Neuronal stem cell (in vitro differentiated cells): ENCODE results near the gene SOSTDC1.

Source experiments
- DNase-seq: peaks from one replicate; pipeline ENCODE4 v3.0.0-alpha.2; 2013; ENCODE audit warnings: low spot score
- H2AFZ ChIP-seq: one replicate; pipeline ENCODE4 v1.6.1; 2013; ENCODE audit warnings: mild to moderate bottlenecking, low read length, inconsistent platforms
- H2AK5ac ChIP-seq: 2 replicates; pipeline ENCODE4 v1.6.1; 2013; ENCODE audit warnings: low read depth, mild to moderate bottlenecking, inconsistent platforms, low read length, moderate library complexity, mixed read lengths
- H2BK120ac ChIP-seq: 2 replicates; pipeline ENCODE4 v1.6.1; 2013; ENCODE audit warnings: low read depth, mild to moderate bottlenecking, inconsistent platforms, low read length, moderate library complexity, mixed read lengths
- H2BK12ac ChIP-seq: one replicate; pipeline ENCODE4 v1.6.1; 2013; ENCODE audit warnings: low read length, inconsistent platforms
- H2BK15ac ChIP-seq: 2 replicates; pipeline ENCODE4 v1.6.1; 2013; ENCODE audit warnings: mild to moderate bottlenecking, low read length, inconsistent platforms, mixed read lengths
- H2BK5ac ChIP-seq: one replicate; pipeline ENCODE4 v1.6.1; 2013; ENCODE audit warnings: inconsistent platforms, mild to moderate bottlenecking, low read length, moderate library complexity
- H3K14ac ChIP-seq: one replicate; pipeline ENCODE4 v1.6.1; 2013; ENCODE audit warnings: low read length, inconsistent platforms
- H3K18ac ChIP-seq: 2 replicates; pipeline ENCODE4 v1.6.1; 2013; ENCODE audit warnings: low read length, inconsistent platforms
- H3K23ac ChIP-seq: 2 replicates; pipeline ENCODE4 v1.6.1; 2013; ENCODE audit warnings: low read depth, mild to moderate bottlenecking, mixed read lengths, low read length, inconsistent platforms; ENCODE audit not compliant: poor library complexity
- H3K27ac ChIP-seq: replicated peaks from 3 replicates; pipeline ENCODE4 v1.5.1; 2013; ENCODE audit warnings: low read length, inconsistent platforms
- H3K27me3 ChIP-seq, 3 experiments: 2 replicates each; pipeline ENCODE4 v1.6.1; 2013; ENCODE audit warnings: low read length in 3 of 3, mild to moderate bottlenecking in 2 of 3, inconsistent platforms in 1 of 3, low read depth in 1 of 3, mixed read lengths in 1 of 3, moderate library complexity in 1 of 3; ENCODE audit not compliant: control insufficient read depth in 3 of 3, insufficient read depth in 3 of 3
- H3K36me3 ChIP-seq, 2 donors: replicated peaks in 1 of 2; 2 replicates each; pipeline ENCODE4 v1.6.1; 2013; ENCODE audit warnings: low read length in 2 of 2; ENCODE audit not compliant: control insufficient read depth in 2 of 2, insufficient read depth in 2 of 2
- H3K4ac ChIP-seq: 2 replicates; pipeline ENCODE4 v1.6.1; 2013; ENCODE audit warnings: inconsistent platforms, mild to moderate bottlenecking, low read length, moderate library complexity
- H3K4me1 ChIP-seq, 2 donors: 1 replicate in 1 of 2; 2 replicates in 1 of 2; pipeline ENCODE4 v1.6.1; 2013; ENCODE audit warnings: low read length in 2 of 2, low read depth in 1 of 2; ENCODE audit not compliant: control insufficient read depth in 2 of 2, insufficient read depth in 1 of 2
- H3K4me2 ChIP-seq: one replicate; pipeline ENCODE4 v1.6.1; 2013; ENCODE audit warnings: mild to moderate bottlenecking, low read length, inconsistent platforms; ENCODE audit not compliant: insufficient read depth, poor library complexity, severe bottlenecking
- H3K4me3 ChIP-seq, 2 donors: 2 replicates each; pipeline ENCODE4 v1.5.1; 2013; ENCODE audit warnings: low read length in 2 of 2, mild to moderate bottlenecking in 2 of 2, inconsistent platforms in 1 of 2, moderate library complexity in 1 of 2
- H3K79me1 ChIP-seq: one replicate; pipeline ENCODE4 v1.6.1; 2013; ENCODE audit warnings: low read depth, mild to moderate bottlenecking, inconsistent platforms, low read length, moderate library complexity
- H3K9ac ChIP-seq: one replicate; pipeline ENCODE4 v1.6.1; 2013; ENCODE audit warnings: mild to moderate bottlenecking, low read depth, low read length, inconsistent platforms; ENCODE audit not compliant: poor library complexity
- H3K9me3 ChIP-seq, 2 donors: replicated peaks in 1 of 2; 2 replicates each; pipeline versions ENCODE3 to v1.6.1; 2013; ENCODE audit warnings: low read length in 2 of 2, mild to moderate bottlenecking in 2 of 2, inconsistent platforms in 1 of 2, low read depth in 1 of 2, mixed read lengths in 1 of 2, moderate library complexity in 1 of 2; ENCODE audit not compliant: control insufficient read depth in 2 of 2, insufficient read depth in 1 of 2
- H4K8ac ChIP-seq: one replicate; pipeline ENCODE4 v1.6.1; 2013; ENCODE audit warnings: low read depth, mild to moderate bottlenecking, inconsistent platforms, low read length, moderate library complexity
- H4K91ac ChIP-seq: one replicate; pipeline ENCODE4 v1.6.1; 2013; ENCODE audit warnings: low read length, low read depth, mild to moderate bottlenecking, inconsistent platforms; ENCODE audit not compliant: poor library complexity
- WGBS, 2 donors: extraction: QIAGEN DNeasy Blood & Tissue Kit; methylation state at CpG; one replicate each; pipeline ENCODE4 v1.1.7; 2013; ENCODE audit warnings: missing lambda C conversion rate in 2 of 2, mixed read lengths in 1 of 2; ENCODE audit not compliant: insufficient read length in 2 of 2, insufficient replicate concordance in 1 of 2; ENCODE audit errors: extremely low coverage in 2 of 2; 5-methylcytosine and 5-hydroxymethylcytosine counted together

Gene SOSTDC1

GRCh38 chr7:16428182-16428581 lies 37.4 kb downstream of the SOSTDC1 start:
- H3K9ac ChIP-seq = no peak overlapping the region
- no peak overlapping the region for H3K4me3 ChIP-seq
- H2BK5ac ChIP-seq = no peak overlapping the region
- no peaks in the 10 kb centered on the region for H3K79me1 ChIP-seq
- no peak for DNase-seq
- H3K18ac ChIP-seq = no peak overlapping the region
- no peak overlapping the region for H2BK12ac ChIP-seq
- H3K9me3 ChIP-seq = no peaks in the 10 kb centered on the region
- no peak overlapping the region for H4K8ac ChIP-seq
- peaks cover 5% of the 10 kb centered on the region in 2 donors for H3K4me1 ChIP-seq
- H3K14ac ChIP-seq = no peak overlapping the region
- H3K4me2 ChIP-seq = no peak overlapping the region
- no peaks in the 10 kb centered on the region for H3K36me3 ChIP-seq
- H4K91ac ChIP-seq = no peak overlapping the region
- H2BK120ac ChIP-seq = no peak overlapping the region
- H3K27ac ChIP-seq = no peak overlapping the region
- no peaks in the 10 kb centered on the region for H3K27me3 ChIP-seq
- H2AFZ ChIP-seq = no peak overlapping the region
- no peak overlapping the region for H2AK5ac ChIP-seq
- H3K23ac ChIP-seq = no peak overlapping the region
- H3K4ac ChIP-seq = no peak overlapping the region
- no peak overlapping the region for H2BK15ac ChIP-seq

- Histone ChIP-seq H3K18ac (no peak overlapping the region), H3K9ac (no peak overlapping the region), H2AFZ (no peak overlapping the region), H4K91ac (no peak overlapping the region), H3K27me3 (no peaks in the 10 kb centered on the region), H3K36me3 (no peaks in the 10 kb centered on the region), H3K23ac (no peak overlapping the region), H3K9me3 (peaks cover 0 to 6% of the 10 kb centered on the region in 2 donors), H2BK120ac (no peak overlapping the region), H3K4me2 (no peak overlapping the region), H2BK15ac (no peak overlapping the region), H2BK12ac (no peak overlapping the region), H3K4ac (no peak overlapping the region), H2BK5ac (no peak overlapping the region), H3K4me3 (no peak overlapping the region), H3K14ac (no peak overlapping the region), H2AK5ac (no peak overlapping the region), H3K79me1 (no peaks in the 10 kb centered on the region), H3K4me1 (peaks cover 3 to 12% of the 10 kb centered on the region in 2 donors), H4K8ac (no peak overlapping the region), H3K27ac (no peak overlapping the region)
- WGBS, 2 donors = no CpG with 5 or more reads among the region's 1 CpG
- DNase-seq = no peak
Observed at GRCh38 chr7:16423761-16424160, 41.8 kb downstream of the SOSTDC1 start.

GRCh38 chr7:16422917-16423316 lies 42.6 kb downstream of the SOSTDC1 start:
- no peak overlapping the region for H2AFZ ChIP-seq
- H3K14ac ChIP-seq = no peak overlapping the region
- H3K9ac ChIP-seq = no peak overlapping the region
- no peaks in the 10 kb centered on the region for H3K27me3 ChIP-seq
- no CpG with 5 or more reads among the region's 3 CpGs for WGBS, 2 donors
- H3K36me3 ChIP-seq = no peaks in the 10 kb centered on the region
- H3K4me3 ChIP-seq = no peak overlapping the region
- no peak overlapping the region for H3K4me2 ChIP-seq
- no peaks in the 10 kb centered on the region for H3K79me1 ChIP-seq
- no peak overlapping the region for H2BK5ac ChIP-seq
- H2BK120ac ChIP-seq = no peak overlapping the region
- H2AK5ac ChIP-seq = no peak overlapping the region
- H2BK15ac ChIP-seq = no peak overlapping the region
- no peak overlapping the region for H4K8ac ChIP-seq
- no peak overlapping the region for H2BK12ac ChIP-seq
- H3K4ac ChIP-seq = no peak overlapping the region
- H3K9me3 ChIP-seq = peaks cover 0 to 6% of the 10 kb centered on the region in 2 donors
- no peak overlapping the region for H4K91ac ChIP-seq
- H3K4me1 ChIP-seq = peaks cover 0 to 10% of the 10 kb centered on the region in 2 donors
- no peak overlapping the region for H3K27ac ChIP-seq
- H3K18ac ChIP-seq = no peak overlapping the region
- no peak for DNase-seq
- H3K23ac ChIP-seq = no peak overlapping the region

GRCh38 chr7:16422103-16422435 lies 43.5 kb downstream of the SOSTDC1 start:
- peaks cover 0 to 6% of the 10 kb centered on the region in 2 donors for H3K9me3 ChIP-seq
- no peak overlapping the region for H2AK5ac ChIP-seq
- no peak overlapping the region for H2BK15ac ChIP-seq
- no peak overlapping the region for H3K14ac ChIP-seq
- no peak overlapping the region for H3K9ac ChIP-seq
- H2BK5ac ChIP-seq = no peak overlapping the region
- no peak for DNase-seq
- H4K8ac ChIP-seq = no peak overlapping the region
- no peak overlapping the region for H2BK12ac ChIP-seq
- no peak overlapping the region for H2AFZ ChIP-seq
- no peak overlapping the region for H3K18ac ChIP-seq
- H3K27me3 ChIP-seq = no peaks in the 10 kb centered on the region
- peaks cover 0 to 10% of the 10 kb centered on the region in 2 donors for H3K4me1 ChIP-seq
- H3K4ac ChIP-seq = no peak overlapping the region
- H3K36me3 ChIP-seq = no peaks in the 10 kb centered on the region
- H3K4me3 ChIP-seq = no peak overlapping the region
- no peak overlapping the region for H2BK120ac ChIP-seq
- H4K91ac ChIP-seq = no peak overlapping the region
- no peak overlapping the region for H3K4me2 ChIP-seq
- no peak overlapping the region for H3K27ac ChIP-seq
- WGBS, 2 donors = no CpG with 5 or more reads among the region's 1 CpG
- no peak overlapping the region for H3K23ac ChIP-seq
- H3K79me1 ChIP-seq = no peaks in the 10 kb centered on the region
